Measurements from ENCODE around the gene MLIP. TPM values are rescaled to one million over a fixed set of nuclear protein-coding genes. Genes with fewer than 3 reads are reported as not detected.

Gene MLIP
- total and polyA plus RNA-seq, 2 experiments from 2014 or later: not detected

GRCh38 chr6:54282186-54282585 lies 170.9 kb downstream of the MLIP start:
- WGBS, 2 experiments (ENCODE audit: low coverage in 1 of 2, low lambda C conversion rate in 2 of 2, missing lambda C conversion rate in 2 of 2): 0 to 2% methylated on average over 1 of the region's 1 CpG
- DNase-seq: peak; percentile 83
- H3K4me1 ChIP-seq (ENCODE audit: insufficient read depth): peaks cover 50% of the 10 kb centered on the region
- peak overlapping the region; percentile 31 for H3K4me2 ChIP-seq (ENCODE audit: unreplicated experiment)
- H2AFZ ChIP-seq: no peak overlapping the region
- H3K9me3 ChIP-seq (ENCODE audit: low read depth): no peaks in the 10 kb centered on the region
- H4K20me1 ChIP-seq (ENCODE audit: insufficient read depth): no peaks in the 10 kb centered on the region
- H3K27me3 ChIP-seq (replicated peaks; ENCODE audit: insufficient read depth): no peaks in the 10 kb centered on the region
- no peaks in the 10 kb centered on the region for H3K9me2 ChIP-seq (ENCODE audit: insufficient read depth)
- peaks cover 53% of the 10 kb centered on the region for H3F3A ChIP-seq (ENCODE audit: insufficient read depth)
- no peak overlapping the region for H3K4me3 ChIP-seq
- H3K27ac ChIP-seq: peak overlapping the region; percentile 35
- no peak overlapping the region for H3K9ac ChIP-seq
- TF ChIP-seq EZH2 (IDR thresholded peaks at IDR 0.05; ENCODE audit: insufficient read depth, poor library complexity, severe bottlenecking) (no peak), EZH2phosphoT487 (IDR thresholded peaks at IDR 0.05; ENCODE audit: insufficient read depth, low read depth) (peak; percentile 98)
- in situ Hi-C loops (cut with MboI): no loop called here
- no peaks in the 10 kb centered on the region for H3K36me3 ChIP-seq (ENCODE audit: low read depth)
- H3K79me2 ChIP-seq (ENCODE audit: insufficient read depth): no peaks in the 10 kb centered on the region

DNA sequence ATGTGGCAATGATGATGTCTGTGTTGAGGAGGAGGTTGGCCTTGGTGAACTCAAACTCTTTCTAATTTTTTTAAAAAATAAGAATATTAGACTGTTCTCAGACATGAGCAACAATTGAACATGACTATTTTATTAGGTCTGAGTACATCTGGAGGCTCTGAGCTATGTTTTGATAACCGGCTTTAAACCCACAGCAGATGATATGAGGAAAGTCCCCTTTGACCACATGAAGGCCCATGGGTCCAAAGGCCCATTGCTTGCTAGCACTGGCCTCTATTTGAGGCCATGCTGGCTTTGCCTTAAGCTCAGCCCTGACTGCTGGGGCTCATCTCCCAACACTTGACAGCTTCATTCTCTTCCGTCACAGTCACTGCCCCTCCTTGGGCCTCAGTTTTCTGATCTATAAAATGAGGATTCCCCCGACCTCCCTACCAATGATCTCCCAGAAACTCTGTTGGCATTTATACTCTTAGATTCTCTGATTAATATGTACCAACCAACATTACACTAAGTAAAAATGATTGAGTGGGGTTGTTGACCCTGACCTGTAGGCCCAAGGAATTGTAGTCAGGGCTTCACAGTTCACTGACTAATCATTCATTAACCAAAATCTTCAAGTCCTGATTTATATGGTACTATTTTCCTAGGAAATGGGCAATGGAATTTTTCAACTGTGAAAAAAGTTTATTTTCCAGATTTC lies 173.1 kb downstream of the MLIP start:
- Histone ChIP-seq H3F3A (ENCODE audit: insufficient read depth) (peaks cover 53% of the 10 kb centered on the region), H2AFZ (no peak overlapping the region), H3K9ac (no peak overlapping the region), H4K20me1 (ENCODE audit: insufficient read depth) (no peaks in the 10 kb centered on the region), H3K4me2 (ENCODE audit: unreplicated experiment) (no peak overlapping the region), H3K79me2 (ENCODE audit: insufficient read depth) (no peaks in the 10 kb centered on the region), H3K9me3 (ENCODE audit: low read depth) (no peaks in the 10 kb centered on the region), H3K27ac (no peak overlapping the region), H3K27me3 (replicated peaks; ENCODE audit: insufficient read depth) (no peaks in the 10 kb centered on the region), H3K4me3 (no peak overlapping the region), H3K36me3 (ENCODE audit: low read depth) (no peaks in the 10 kb centered on the region), H3K9me2 (ENCODE audit: insufficient read depth) (no peaks in the 10 kb centered on the region), H3K4me1 (ENCODE audit: insufficient read depth) (peaks cover 50% of the 10 kb centered on the region)
- DNase-seq: no peak
- WGBS, 2 experiments (ENCODE audit: low coverage in 1 of 2, low lambda C conversion rate in 2 of 2, missing lambda C conversion rate in 2 of 2): 95 to 99% methylated on average over 3 of the region's 3 CpGs
- in situ Hi-C loops (cut with MboI): no loop called here
- TF ChIP-seq EZH2 (IDR thresholded peaks at IDR 0.05; ENCODE audit: insufficient read depth, poor library complexity, severe bottlenecking) (no peak), EZH2phosphoT487 (IDR thresholded peaks at IDR 0.05; ENCODE audit: insufficient read depth, low read depth) (no peak)

DNA sequence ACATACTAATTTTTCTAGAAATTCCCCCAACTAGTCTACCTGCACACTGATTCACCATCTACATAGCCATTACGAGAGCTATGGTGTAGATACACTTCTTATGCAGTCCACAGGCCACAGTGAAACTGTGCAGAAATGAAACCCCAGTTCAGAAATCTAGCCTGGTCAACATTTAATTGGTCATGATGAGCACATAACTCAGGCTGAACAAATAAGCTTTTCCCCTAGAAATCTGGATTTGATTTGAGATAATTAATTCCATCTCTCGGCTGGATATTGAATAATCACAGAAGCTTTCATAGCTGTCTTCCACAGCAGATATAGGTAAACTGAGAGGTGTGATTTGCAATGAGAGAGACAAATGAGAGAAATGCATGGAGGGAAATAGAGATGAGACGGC lies 174.4 kb downstream of the MLIP start:
- H3K27ac ChIP-seq: no peak overlapping the region
- H3K79me2 ChIP-seq (ENCODE audit: insufficient read depth): no peaks in the 10 kb centered on the region
- H3K4me1 ChIP-seq (ENCODE audit: insufficient read depth): peaks cover 55% of the 10 kb centered on the region
- in situ Hi-C loops (cut with MboI): no loop called here
- H3K4me3 ChIP-seq: no peak overlapping the region
- 17 to 20% methylated on average over 3 of the region's 3 CpGs for WGBS, 2 experiments (ENCODE audit: low coverage in 1 of 2, low lambda C conversion rate in 2 of 2, missing lambda C conversion rate in 2 of 2)
- no peaks in the 10 kb centered on the region for H4K20me1 ChIP-seq (ENCODE audit: insufficient read depth)
- TF ChIP-seq EZH2 (IDR thresholded peaks at IDR 0.05; ENCODE audit: insufficient read depth, poor library complexity, severe bottlenecking) (no peak), EZH2phosphoT487 (IDR thresholded peaks at IDR 0.05; ENCODE audit: insufficient read depth, low read depth) (no peak)
- no peak overlapping the region for H3K4me2 ChIP-seq (ENCODE audit: unreplicated experiment)
- H3K9me2 ChIP-seq (ENCODE audit: insufficient read depth): no peaks in the 10 kb centered on the region
- no peaks in the 10 kb centered on the region for H3K9me3 ChIP-seq (ENCODE audit: low read depth)
- H3K27me3 ChIP-seq (replicated peaks; ENCODE audit: insufficient read depth): no peaks in the 10 kb centered on the region
- no peak overlapping the region for H3K9ac ChIP-seq
- H3F3A ChIP-seq (ENCODE audit: insufficient read depth): peaks cover 58% of the 10 kb centered on the region
- H3K36me3 ChIP-seq (ENCODE audit: low read depth): no peaks in the 10 kb centered on the region
- H2AFZ ChIP-seq: no peak overlapping the region
- peak; percentile 50 for DNase-seq

GRCh38 chr6:54286141-54286540 lies 174.9 kb downstream of the MLIP start:
- TF ChIP-seq EZH2 (IDR thresholded peaks at IDR 0.05; ENCODE audit: insufficient read depth, poor library complexity, severe bottlenecking) (no peak), EZH2phosphoT487 (IDR thresholded peaks at IDR 0.05; ENCODE audit: insufficient read depth, low read depth) (no peak)

More at GRCh38 chr6:54286141-54286540, 174.9 kb downstream of the MLIP start:
- H3K36me3 ChIP-seq (ENCODE audit: low read depth): no peaks in the 10 kb centered on the region
- no peak overlapping the region for H3K4me3 ChIP-seq
- H3K79me2 ChIP-seq (ENCODE audit: insufficient read depth): no peaks in the 10 kb centered on the region
- DNase-seq: peak; percentile 66
- no peak overlapping the region for H2AFZ ChIP-seq
- no peak overlapping the region for H3K27ac ChIP-seq
- H3K27me3 ChIP-seq (replicated peaks; ENCODE audit: insufficient read depth): no peaks in the 10 kb centered on the region
- no peaks in the 10 kb centered on the region for H3K9me3 ChIP-seq (ENCODE audit: low read depth)
- in situ Hi-C loops (cut with MboI): no loop called here
- H3F3A ChIP-seq (ENCODE audit: insufficient read depth): peaks cover 62% of the 10 kb centered on the region
- no peaks in the 10 kb centered on the region for H4K20me1 ChIP-seq (ENCODE audit: insufficient read depth)
- peaks cover 61% of the 10 kb centered on the region for H3K4me1 ChIP-seq (ENCODE audit: insufficient read depth)
- peak overlapping the region; percentile 1 for H3K4me2 ChIP-seq (ENCODE audit: unreplicated experiment)
- H3K9me2 ChIP-seq (ENCODE audit: insufficient read depth): no peaks in the 10 kb centered on the region
- H3K9ac ChIP-seq: no peak overlapping the region
